SK-N-SH treated with all-trans-retinoic acid at 6 μM for 48 hours (cell line): ENCODE data around the gene ST6GALNAC3.

Source experiments
- ZFP3 ChIP-seq: fragments of 250-450 bp; sonication (Bioruptor Pico); IDR thresholded peaks from 2 replicates; pipeline ENCODE4 v1.5.0; 2020; ENCODE audit warnings: mild to moderate bottlenecking, moderate library complexity
- ZFP30 ChIP-seq: fragments of 450-650 bp; formaldehyde crosslinking; IDR thresholded peaks from 2 replicates; pipeline ENCODE4 v1.5.0; 2022; ENCODE audit warnings: mild to moderate bottlenecking, moderate library complexity
- TF ChIP-seq, protein P1 (sequence below): fragments of 250-450 bp; sonication (Bioruptor Pico); IDR thresholded peaks from 2 replicates; pipeline ENCODE4 v1.5.1; 2021; ENCODE audit warnings: mild to moderate bottlenecking, moderate library complexity

DNA sequence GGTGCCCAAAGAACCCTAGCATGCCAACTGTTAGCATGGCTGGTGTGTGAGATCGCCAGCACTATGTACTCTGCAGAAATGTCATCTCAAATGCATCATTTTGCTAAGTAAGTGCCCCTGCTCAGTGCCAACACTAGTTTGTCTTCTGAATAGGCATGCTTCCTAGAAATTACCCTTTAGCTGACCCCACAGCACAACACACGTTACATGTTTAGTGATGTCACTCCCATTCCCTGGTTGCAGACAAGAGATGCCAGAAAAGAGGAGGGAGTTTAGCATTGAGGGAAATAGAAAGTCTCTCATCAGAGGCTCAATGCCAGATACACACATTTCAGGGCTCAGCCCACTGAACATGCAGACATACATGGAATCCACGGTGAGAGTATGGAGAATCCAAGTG, 9.3 kb upstream of the ST6GALNAC3 start:
- TF ChIP-seq ZFP30 (CRISPR knock-in tag) (no peak), ZFP3 (0 out of 2 replicates have a peak, but pooled peaks have one; percentile 19)
- TF ChIP-seq, protein P1, sequence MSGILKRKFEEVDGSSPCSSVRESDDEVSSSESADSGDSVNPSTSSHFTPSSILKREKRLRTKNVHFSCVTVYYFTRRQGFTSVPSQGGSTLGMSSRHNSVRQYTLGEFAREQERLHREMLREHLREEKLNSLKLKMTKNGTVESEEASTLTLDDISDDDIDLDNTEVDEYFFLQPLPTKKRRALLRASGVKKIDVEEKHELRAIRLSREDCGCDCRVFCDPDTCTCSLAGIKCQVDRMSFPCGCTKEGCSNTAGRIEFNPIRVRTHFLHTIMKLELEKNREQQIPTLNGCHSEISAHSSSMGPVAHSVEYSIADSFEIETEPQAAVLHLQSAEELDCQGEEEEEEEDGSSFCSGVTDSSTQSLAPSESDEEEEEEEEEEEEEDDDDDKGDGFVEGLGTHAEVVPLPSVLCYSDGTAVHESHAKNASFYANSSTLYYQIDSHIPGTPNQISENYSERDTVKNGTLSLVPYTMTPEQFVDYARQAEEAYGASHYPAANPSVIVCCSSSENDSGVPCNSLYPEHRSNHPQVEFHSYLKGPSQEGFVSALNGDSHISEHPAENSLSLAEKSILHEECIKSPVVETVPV (CRISPR knock-in tag): no peak
